IgD-negative memory B cell (primary cell): ENCODE results near the gene ZKSCAN1. TPM values are rescaled to one million over a fixed set of nuclear protein-coding genes. Genes with fewer than 3 reads are reported as not detected.
A peak's percentile ranks its signal among the peaks of the same experiment; 100 is the strongest.
"Not testable (repeated sequence)": the region's sequence is repeated elsewhere in the genome, so short reads cannot be mapped to it uniquely, and the experiment has no call there.

Experiments used
- H3K27ac Mint-ChIP-seq, 3 donors: one replicate each; pipeline ENCODE4 v1.8.0; 2020 to 2022; ENCODE audit warnings: mild to moderate bottlenecking in 3 of 3, mixed read lengths in 3 of 3, moderate library complexity in 1 of 3
- H3K27me3 Mint-ChIP-seq: one replicate; pipeline ENCODE4 v1.8.0; 2021; ENCODE audit warnings: mixed read lengths
- H3K36me3 Mint-ChIP-seq: one replicate; pipeline ENCODE4 v1.8.0; 2020; ENCODE audit warnings: mild to moderate bottlenecking, mixed read lengths
- H3K4me1 Mint-ChIP-seq, 3 donors: one replicate each; pipeline ENCODE4 v1.8.0; 2020 to 2022; ENCODE audit warnings: mixed read lengths in 3 of 3, mild to moderate bottlenecking in 1 of 3
- H3K4me3 Mint-ChIP-seq, 4 donors: one replicate each; pipeline ENCODE4 v1.8.0; 2020 to 2022; ENCODE audit warnings: mild to moderate bottlenecking in 4 of 4, mixed read lengths in 4 of 4, moderate library complexity in 3 of 4
- H3K9me3 Mint-ChIP-seq, 3 donors: one replicate each; pipeline ENCODE4 v1.8.0; 2020 to 2021; ENCODE audit warnings: mixed read lengths in 3 of 3, mild to moderate bottlenecking in 1 of 3
- polyA plus RNA-seq: library from polyadenylated mRNA; unstranded; fragments of 300-500 nt; fragmentation: Illumina TruSeq; gene quantifications from one replicate; pipeline ENCODE4 v1.2.3, GENCODE V29; 2021

ZKSCAN1 gene
- 35.3 TPM for polyA plus RNA-seq

DNA sequence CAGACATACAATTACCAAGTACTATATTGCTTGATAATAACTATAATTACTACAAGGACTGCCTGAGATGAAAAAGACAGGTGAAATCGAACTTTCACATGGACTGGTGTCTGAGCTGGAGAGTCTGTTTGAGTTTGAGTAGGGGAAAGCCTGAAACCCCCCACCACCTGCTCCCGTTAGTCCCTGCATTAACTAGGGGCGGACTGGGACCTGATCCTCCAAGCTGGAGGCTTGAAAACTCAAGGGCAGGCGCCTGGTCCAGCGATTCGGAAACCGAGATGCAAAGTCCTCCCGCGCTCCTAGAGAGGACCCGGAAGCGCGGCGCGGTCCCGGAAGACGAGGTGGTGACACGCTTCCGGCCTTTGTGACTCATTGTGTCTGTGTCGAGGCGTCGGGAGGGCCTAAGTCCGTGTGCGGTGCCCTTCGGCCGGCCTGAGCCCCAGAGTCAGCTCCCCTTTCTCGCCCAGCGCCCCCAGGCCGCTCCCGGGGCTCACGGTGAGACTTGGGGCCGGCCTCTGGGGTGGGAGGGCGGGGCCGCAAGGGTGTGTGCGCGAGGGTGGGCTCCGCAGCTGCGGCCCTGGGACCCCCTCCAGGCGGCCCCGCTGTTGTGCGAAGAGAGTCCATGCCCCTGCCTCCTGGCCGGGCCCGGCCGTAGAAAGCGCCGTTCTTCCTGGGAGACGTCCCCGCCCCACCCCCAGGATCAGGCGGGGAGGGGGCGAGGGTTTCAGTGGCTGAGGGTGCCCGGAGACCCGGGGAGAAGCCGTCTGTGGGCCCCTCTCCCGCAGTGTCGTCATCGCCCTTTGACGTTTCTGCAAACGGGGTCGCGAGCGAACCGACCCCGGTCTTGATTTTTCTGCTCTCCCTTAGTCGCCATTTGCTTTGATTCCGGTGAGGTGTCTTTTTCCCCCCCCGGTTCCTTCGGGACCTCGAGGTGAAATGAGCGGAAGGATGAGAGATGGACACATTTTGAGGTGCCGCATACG lies at the start of gene ZKSCAN1:
Gene ZKSCAN1 (plus strand): TSS at position 365 of the 983 bp plus-strand sequence. CDS start 7,911 bp downstream, outside the sequence.
- H3K4me1 Mint-ChIP-seq: peaks cover 23 to 27% (median 26%) of the 10 kb centered on the region in 3 donors
- no peaks in the 10 kb centered on the region for H3K9me3 Mint-ChIP-seq
- H3K27me3 Mint-ChIP-seq: no peaks in the 10 kb centered on the region
- H3K27ac Mint-ChIP-seq: peak within 1 kb of the TSS; percentile 55 to 100 (median 97)
- H3K36me3 Mint-ChIP-seq: no peaks in the 10 kb centered on the region
- peak within 1 kb of the TSS; percentile 88 to 97 (median 94) for H3K4me3 Mint-ChIP-seq

DNA sequence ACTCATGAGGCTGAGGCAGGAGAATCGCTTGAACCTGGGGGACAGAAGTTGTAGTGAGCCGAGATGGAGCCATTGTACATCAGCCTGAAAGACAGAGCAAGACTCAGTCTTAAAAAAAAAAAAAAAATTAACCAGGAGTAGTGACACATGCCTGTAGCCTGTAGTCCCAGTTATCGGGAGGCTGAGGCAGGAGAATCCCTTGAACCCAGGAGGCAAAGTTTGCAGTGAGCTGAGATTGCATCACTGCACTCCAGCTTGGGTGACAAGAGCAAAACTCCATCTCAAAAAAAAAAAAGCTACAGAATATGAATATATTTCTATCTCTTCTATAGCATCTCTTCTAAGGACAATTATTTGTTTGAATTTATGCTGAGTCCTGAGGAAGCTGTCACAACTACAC lies 46.1 kb upstream of the ZKSCAN1 start:
- H3K4me1 Mint-ChIP-seq: no peaks in the 10 kb centered on the region
- H3K36me3 Mint-ChIP-seq: no peaks in the 10 kb centered on the region
- H3K4me3 Mint-ChIP-seq: no peak overlapping the region
- H3K9me3 Mint-ChIP-seq: peaks cover 0 to 1% (median 0%) of the 10 kb centered on the region in 3 donors
- H3K27ac Mint-ChIP-seq: no peak overlapping the region
- peaks cover 22% of the 10 kb centered on the region for H3K27me3 Mint-ChIP-seq

DNA sequence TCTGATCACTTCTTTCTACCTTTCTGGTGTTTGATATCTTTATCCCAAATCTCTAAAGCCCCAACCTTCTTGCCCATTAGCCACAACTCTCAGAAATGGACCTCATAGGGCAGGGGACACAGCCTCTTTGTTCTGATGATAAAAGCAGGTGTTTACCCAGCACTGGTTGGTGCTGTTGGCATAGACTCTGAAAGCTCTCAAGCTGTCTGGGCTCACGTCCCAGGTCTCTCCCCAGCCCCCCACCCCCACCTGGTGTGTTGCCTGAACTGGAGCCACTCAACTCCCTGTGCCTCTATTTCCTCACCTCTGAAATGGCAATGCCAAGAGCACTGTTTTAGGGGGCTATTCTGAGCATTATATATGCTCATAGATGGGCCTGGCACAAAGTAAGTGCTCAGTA lies 45.6 kb upstream of the ZKSCAN1 start:
- H3K27me3 Mint-ChIP-seq: peaks cover 20% of the 10 kb centered on the region
- not testable (repeated sequence) for H3K27ac Mint-ChIP-seq, H3K4me1 Mint-ChIP-seq, H3K9me3 Mint-ChIP-seq, H3K36me3 Mint-ChIP-seq, H3K4me3 Mint-ChIP-seq

DNA sequence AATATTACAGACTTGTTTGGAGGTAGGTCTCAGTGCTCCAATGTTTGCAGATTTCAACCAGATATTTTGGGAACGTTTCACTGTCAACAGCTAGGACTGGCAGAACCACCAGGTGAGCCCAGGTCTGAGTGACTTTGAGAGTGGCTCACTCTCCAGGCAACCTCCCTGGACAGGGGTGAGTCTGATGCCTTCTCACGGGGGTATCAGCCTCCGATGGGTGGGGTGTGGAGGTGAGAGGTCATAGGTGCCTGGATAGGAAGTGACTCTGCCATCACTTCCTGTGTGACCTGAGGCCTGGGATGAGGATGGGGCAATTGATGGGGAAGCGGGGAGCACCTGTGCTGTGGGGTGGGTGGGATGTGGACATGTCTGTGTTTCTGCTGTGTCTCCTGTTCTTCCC lies 44.2 kb upstream of the ZKSCAN1 start:
- peaks cover 0 to 1% (median 0%) of the 10 kb centered on the region in 3 donors for H3K9me3 Mint-ChIP-seq
- H3K36me3 Mint-ChIP-seq: no peaks in the 10 kb centered on the region
- H3K4me3 Mint-ChIP-seq: no peak overlapping the region
- peaks cover 19% of the 10 kb centered on the region for H3K27me3 Mint-ChIP-seq
- H3K27ac Mint-ChIP-seq: no peak overlapping the region
- H3K4me1 Mint-ChIP-seq: no peaks in the 10 kb centered on the region

DNA sequence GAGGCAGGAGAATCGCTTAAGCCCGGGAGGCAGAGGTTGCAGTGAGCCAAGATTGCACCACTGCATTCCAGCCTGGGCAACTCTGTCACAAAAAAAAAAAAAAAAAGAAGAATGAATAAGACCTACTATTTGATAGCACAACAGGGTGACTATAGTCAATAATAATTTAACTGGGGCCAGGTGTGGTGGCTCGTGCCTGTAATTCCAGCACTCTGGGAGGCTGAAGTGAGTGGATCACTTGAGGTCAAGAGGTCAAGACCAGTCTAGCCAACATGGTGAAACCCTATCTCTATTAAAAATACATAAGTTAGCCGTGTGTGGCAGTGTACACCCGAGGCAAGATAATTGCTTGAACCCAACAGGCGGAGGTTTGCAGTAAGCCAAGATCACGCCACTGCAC lies 41.6 kb upstream of the ZKSCAN1 start:
- H3K27me3 Mint-ChIP-seq: peaks cover 19% of the 10 kb centered on the region
- not testable (repeated sequence) for H3K9me3 Mint-ChIP-seq, H3K36me3 Mint-ChIP-seq, H3K4me1 Mint-ChIP-seq, H3K27ac Mint-ChIP-seq, H3K4me3 Mint-ChIP-seq

DNA sequence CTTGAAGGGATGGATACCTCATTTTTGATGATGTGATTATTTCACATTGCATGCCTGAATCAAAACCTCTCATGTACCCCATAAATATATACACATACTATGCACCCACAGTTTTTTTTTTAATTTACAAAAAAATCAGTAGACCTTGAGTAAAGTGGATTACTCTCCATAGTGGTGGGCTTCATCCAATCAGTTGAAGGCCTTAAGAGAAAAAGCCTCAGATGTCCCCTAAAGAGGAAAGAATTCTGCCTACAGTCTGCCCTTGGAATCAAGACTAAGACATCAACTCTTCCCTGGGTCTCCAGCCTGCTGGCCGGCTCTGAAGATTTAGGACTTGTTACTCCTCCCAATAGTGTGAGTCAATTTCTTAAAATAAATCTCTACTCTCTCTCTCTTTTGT lies 40.7 kb upstream of the ZKSCAN1 start:
- H3K27me3 Mint-ChIP-seq: peaks cover 19% of the 10 kb centered on the region
- no peaks in the 10 kb centered on the region for H3K4me1 Mint-ChIP-seq
- no peak overlapping the region for H3K27ac Mint-ChIP-seq
- peaks cover 0 to 1% (median 0%) of the 10 kb centered on the region in 3 donors for H3K9me3 Mint-ChIP-seq
- H3K36me3 Mint-ChIP-seq: no peaks in the 10 kb centered on the region
- H3K4me3 Mint-ChIP-seq: no peak overlapping the region

DNA sequence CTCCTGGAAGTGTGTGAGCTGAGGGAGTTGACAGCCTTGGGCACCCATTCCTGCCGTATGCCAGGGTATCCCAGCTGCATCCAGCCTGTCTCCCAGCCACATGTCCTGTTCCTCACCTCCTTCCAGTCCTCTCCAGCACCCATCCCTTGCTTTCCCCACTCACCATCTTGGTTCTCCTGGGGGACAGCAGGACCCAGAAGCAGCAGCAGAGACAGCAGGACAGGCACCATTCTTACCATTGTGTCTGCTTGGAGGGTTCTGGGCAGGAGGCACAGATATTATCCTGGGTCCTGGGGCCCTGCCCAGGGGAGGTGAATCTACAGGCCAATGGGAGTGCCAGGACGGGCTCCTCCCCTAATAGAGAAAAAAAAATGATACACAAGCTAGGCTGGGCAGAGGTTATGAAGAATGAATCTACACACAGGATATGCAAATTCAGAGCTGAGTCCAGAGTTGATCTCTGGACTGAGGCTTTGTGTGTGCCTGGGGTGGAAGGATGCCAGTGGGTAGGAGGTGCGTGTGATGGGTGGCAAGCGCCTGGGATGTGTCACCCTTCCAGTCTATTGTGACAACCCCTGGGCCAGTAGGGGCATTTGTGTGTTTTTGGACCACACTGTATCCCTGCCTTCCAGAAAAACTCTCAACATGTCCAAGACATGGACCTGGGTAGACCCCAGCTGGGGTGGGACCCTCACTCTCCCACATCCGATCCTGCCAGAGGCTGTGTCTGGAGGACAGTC lies 39.4 kb upstream of the ZKSCAN1 start, which contains the start of gene AZGP1:
Gene AZGP1 (minus strand): TSS at position 250 of the 740 bp plus-strand sequence. CDS start 11 bp downstream, at position 239.
- peak within 1 kb of the TSS in 1 of 3 donors; percentile 24 for H3K27ac Mint-ChIP-seq
- no peak within 1 kb of the TSS for H3K4me3 Mint-ChIP-seq
- H3K9me3 Mint-ChIP-seq: peaks cover 0 to 1% (median 0%) of the 10 kb centered on the region in 3 donors
- peaks cover 17% of the 10 kb centered on the region for H3K27me3 Mint-ChIP-seq
- H3K36me3 Mint-ChIP-seq: no peaks in the 10 kb centered on the region
- H3K4me1 Mint-ChIP-seq: peaks cover 0 to 4% (median 0%) of the 10 kb centered on the region in 3 donors

DNA sequence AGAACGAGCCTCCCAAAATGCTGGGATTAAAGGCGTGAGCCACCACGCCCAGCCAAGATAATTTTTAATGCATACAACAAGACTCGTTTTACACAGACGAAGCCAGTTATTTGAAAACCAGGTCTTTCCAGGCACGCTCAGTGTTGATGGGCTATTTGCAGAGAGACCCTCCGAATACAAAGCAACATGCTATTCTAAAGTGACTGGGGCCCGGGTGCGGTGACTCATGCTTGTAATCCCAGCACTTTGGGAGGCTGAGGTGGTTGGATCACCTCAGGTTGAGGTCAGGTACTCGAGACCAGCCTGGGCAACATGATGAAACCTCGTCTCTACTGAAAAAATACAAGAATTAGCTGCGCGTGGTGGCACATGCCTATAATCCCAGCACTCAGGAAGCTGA lies 38.8 kb upstream of the ZKSCAN1 start:
- peaks cover 0 to 1% (median 0%) of the 10 kb centered on the region in 3 donors for H3K9me3 Mint-ChIP-seq
- peaks cover 0 to 4% (median 0%) of the 10 kb centered on the region in 3 donors for H3K4me1 Mint-ChIP-seq
- H3K4me3 Mint-ChIP-seq: no peak overlapping the region
- peaks cover 16% of the 10 kb centered on the region for H3K27me3 Mint-ChIP-seq
- H3K27ac Mint-ChIP-seq: no peak overlapping the region
- H3K36me3 Mint-ChIP-seq: no peaks in the 10 kb centered on the region

DNA sequence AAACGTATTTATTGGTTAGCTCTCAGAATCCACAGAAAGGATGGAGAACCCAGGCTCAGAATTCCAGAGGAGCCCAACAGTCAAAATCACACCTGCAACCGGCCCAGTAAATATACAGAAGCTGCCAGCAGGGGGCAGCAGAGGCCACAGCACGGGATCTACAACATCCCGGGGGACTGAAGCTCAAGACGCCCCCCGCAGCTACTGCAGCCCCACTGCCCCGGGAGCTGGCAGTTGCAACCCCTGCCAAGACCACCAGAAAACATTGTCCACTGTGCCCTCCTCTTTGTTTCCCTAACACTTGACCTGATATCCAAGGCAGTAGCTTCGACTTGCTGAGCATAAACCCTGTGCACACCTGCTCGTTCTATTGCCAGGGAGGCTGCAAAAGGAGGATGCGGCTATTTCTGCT lies 35.6 kb upstream of the ZKSCAN1 start:
- not testable (repeated sequence) for H3K4me3 Mint-ChIP-seq, H3K27ac Mint-ChIP-seq, H3K36me3 Mint-ChIP-seq, H3K9me3 Mint-ChIP-seq, H3K4me1 Mint-ChIP-seq
- H3K27me3 Mint-ChIP-seq: peaks cover 15% of the 10 kb centered on the region

DNA sequence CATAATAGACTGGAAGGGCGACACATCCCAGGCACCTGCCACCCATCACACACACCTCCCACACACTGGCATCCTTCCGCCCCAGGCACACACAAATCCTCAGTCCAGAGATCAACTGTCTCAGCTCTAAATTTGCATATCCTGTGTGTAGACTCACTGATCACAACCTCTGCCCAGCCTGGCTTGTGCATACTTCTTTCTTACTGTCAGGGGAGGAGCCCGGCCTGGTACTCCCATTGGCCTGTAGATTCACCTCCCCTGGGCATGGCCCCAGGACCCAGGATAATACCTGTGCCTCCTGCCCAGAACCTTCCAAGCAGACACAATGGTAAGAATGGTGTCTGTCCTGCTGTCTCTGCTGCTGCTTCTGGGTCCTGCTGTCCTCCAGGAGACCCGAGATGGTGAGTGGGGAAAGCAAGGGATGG lies 34.9 kb upstream of the ZKSCAN1 start:
- H3K9me3 Mint-ChIP-seq, H3K4me3 Mint-ChIP-seq: not testable (repeated sequence)
- peaks cover 15% of the 10 kb centered on the region for H3K27me3 Mint-ChIP-seq

DNA sequence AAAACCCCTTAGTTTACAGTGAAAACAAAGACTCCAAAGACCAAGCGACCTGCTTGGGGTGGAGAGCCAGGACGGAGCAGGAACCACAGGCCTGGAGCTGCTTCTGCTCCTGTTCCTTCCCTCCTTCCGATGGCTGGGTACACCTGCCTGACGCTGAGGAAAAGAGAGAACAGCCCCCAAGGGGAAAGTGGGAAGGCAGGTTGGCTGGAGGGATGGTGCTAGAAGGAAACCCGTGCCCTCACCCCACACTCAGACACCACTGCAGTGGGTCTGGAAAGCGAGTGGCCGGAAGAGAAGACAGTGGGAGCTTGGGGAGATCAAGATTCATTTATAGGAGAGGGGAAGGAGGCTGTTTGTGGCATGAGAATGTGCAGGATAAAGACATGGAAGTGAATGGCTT lies 34.3 kb upstream of the ZKSCAN1 start:
- not testable (repeated sequence) for H3K4me3 Mint-ChIP-seq, H3K4me1 Mint-ChIP-seq, H3K9me3 Mint-ChIP-seq, H3K36me3 Mint-ChIP-seq
- Mint-ChIP-seq H3K27me3 (peaks cover 11% of the 10 kb centered on the region), H3K27ac (peak overlapping the region in 1 of 3 donors; percentile 64)

More for the DNA sequence above, 34.9 kb upstream of the ZKSCAN1 start:
- H3K27ac Mint-ChIP-seq, H3K4me1 Mint-ChIP-seq, H3K36me3 Mint-ChIP-seq: not testable (repeated sequence)

DNA sequence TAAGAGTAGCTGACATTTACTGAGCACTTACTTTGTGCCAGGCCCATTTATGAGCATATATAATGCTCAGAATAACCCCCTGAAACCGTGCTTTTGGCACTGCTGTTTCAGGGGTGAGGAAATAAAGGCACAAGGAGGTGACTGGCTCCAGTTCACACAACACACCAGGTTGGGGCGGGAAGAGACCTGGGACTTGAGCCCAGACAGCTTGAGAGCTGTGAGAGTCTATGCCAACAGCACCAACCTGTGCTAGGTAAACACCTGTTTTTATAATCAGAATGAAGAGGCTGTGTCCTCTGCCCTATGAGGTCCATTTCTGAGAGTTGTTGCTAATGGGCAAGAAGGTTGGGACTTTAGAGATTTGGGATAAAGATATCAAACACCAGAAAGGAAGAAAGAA lies 30.8 kb upstream of the ZKSCAN1 start:
- Mint-ChIP-seq H3K4me3 (no peak overlapping the region), H3K36me3 (peaks cover 3% of the 10 kb centered on the region), H3K4me1 (peaks cover 0 to 4% (median 0%) of the 10 kb centered on the region in 3 donors), H3K27ac (no peak overlapping the region), H3K27me3 (peaks cover 6% of the 10 kb centered on the region), H3K9me3 (no peaks in the 10 kb centered on the region)

DNA sequence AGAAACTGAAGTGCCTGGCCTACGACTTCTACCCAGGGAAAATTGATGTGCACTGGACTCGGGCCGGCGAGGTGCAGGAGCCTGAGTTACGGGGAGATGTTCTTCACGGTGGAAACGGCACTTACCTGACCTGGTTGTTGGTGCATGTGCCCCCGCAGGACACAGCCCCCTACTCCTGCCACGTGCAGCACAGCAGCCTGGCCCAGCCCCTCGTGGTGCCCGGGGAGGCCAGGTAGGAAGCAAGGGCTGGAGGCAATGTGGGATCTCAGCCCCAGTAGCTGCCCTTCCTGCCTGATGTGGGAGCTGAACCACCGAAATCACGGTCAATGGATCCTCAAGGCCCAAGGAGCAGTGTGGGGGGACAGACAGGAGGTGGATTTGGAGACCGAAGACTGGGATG lies 28.1 kb upstream of the ZKSCAN1 start:
- not testable (repeated sequence) for H3K36me3 Mint-ChIP-seq, H3K27me3 Mint-ChIP-seq, H3K9me3 Mint-ChIP-seq, H3K4me3 Mint-ChIP-seq, H3K4me1 Mint-ChIP-seq, H3K27ac Mint-ChIP-seq

DNA sequence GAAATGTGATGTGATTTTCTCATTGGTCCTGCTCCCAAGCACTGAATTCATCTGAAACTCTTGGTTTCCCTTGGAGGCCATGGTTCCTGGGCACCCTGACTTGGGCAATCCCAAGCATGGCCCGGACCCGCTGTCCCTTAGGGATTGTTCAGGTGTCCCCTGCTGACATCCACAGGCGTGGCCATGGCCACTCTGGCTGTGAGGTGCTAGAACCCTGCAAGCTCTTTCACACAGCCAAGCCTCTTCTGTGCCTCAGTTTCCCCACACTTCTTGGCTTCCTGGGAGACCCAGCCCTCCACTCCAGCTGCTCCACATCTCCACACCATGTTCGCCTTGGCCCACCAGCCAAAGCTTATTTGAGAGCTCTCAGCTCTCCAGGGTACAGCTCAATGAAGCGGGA lies 27.6 kb upstream of the ZKSCAN1 start:
- Mint-ChIP-seq H3K4me1 (peaks cover 0 to 4% (median 3%) of the 10 kb centered on the region in 3 donors), H3K9me3 (no peaks in the 10 kb centered on the region), H3K27ac (no peak overlapping the region), H3K36me3 (peaks cover 2% of the 10 kb centered on the region), H3K27me3 (peaks cover 13% of the 10 kb centered on the region), H3K4me3 (no peak overlapping the region)

DNA sequence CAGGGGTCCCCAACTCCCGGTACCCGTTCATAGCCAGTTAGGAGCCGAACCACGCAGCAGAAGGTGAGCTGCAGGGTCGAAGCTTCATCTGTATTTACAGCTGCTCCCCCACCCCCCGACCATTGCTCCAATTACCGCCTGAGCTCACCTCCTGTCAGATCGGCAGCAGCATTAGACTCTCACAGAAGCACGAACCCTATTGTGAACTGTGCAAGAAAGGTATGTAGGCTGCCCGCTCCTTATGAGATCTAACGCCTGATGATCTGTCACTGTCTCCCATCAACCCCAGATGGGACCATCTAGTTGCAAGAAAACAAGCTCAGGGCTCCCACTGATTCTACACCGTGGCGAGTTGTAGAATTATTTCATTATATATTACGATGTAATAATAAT lies 24.9 kb upstream of the ZKSCAN1 start:
- Mint-ChIP-seq H3K4me1 (peaks cover 0 to 5% (median 4%) of the 10 kb centered on the region in 3 donors), H3K27me3 (peaks cover 13% of the 10 kb centered on the region), H3K4me3 (peak overlapping the region in 1 of 4 donors; percentile 14), H3K27ac (no peak overlapping the region), H3K9me3 (no peaks in the 10 kb centered on the region), H3K36me3 (no peaks in the 10 kb centered on the region)
